Trophoblast cell (in vitro differentiated cells and primary cell): Measurements from ENCODE around the gene EPHA6. TPM values are rescaled to one million over a fixed set of nuclear protein-coding genes. Genes with fewer than 3 reads are reported as not detected.
A peak's percentile ranks its signal among the peaks of the same experiment; 100 is the strongest.

Source experiments
- DNase-seq, 2 donors: peaks; one replicate each; pipeline ENCODE4 v3.0.0-alpha.2; 2016
- H2AFZ ChIP-seq: 2 replicates; pipeline ENCODE4 v1.6.1; 2013; ENCODE audit warnings: low read length, moderate library complexity, mild to moderate bottlenecking; ENCODE audit not compliant: insufficient read depth, poor library complexity
- H2AK5ac ChIP-seq: 2 replicates; pipeline ENCODE4 v1.6.1; 2013; ENCODE audit warnings: mild to moderate bottlenecking, low read length
- H2BK120ac ChIP-seq: 2 replicates; pipeline ENCODE4 v1.6.1; 2013; ENCODE audit warnings: low read length, mild to moderate bottlenecking, moderate library complexity; ENCODE audit not compliant: insufficient read depth, poor library complexity
- H2BK12ac ChIP-seq: 2 replicates; pipeline ENCODE4 v1.6.1; 2013; ENCODE audit warnings: mild to moderate bottlenecking, low read length, moderate library complexity
- H2BK5ac ChIP-seq: 2 replicates; pipeline ENCODE4 v1.6.1; 2013; ENCODE audit warnings: low read length, low read depth, moderate library complexity, mild to moderate bottlenecking; ENCODE audit not compliant: poor library complexity
- H3K14ac ChIP-seq: 2 replicates; pipeline ENCODE4 v1.6.1; 2013; ENCODE audit warnings: mild to moderate bottlenecking, low read length
- H3K18ac ChIP-seq: 2 replicates; pipeline ENCODE4 v1.6.1; 2013; ENCODE audit warnings: mild to moderate bottlenecking, low read length
- H3K23ac ChIP-seq: 2 replicates; pipeline ENCODE4 v1.6.1; 2013; ENCODE audit warnings: low read length
- H3K27ac ChIP-seq: 2 replicates; pipeline ENCODE4 v1.5.1; 2013; ENCODE audit warnings: low read depth, mild to moderate bottlenecking, inconsistent platforms, low read length, moderate library complexity
- H3K27me3 ChIP-seq: 2 replicates; pipeline ENCODE4 v1.6.1; 2013; ENCODE audit warnings: inconsistent platforms, mild to moderate bottlenecking, low read length, moderate library complexity; ENCODE audit not compliant: insufficient read depth
- H3K36me3 ChIP-seq, 2 experiments: 1 replicate in 1 of 2; 2 replicates in 1 of 2; pipeline ENCODE4 v1.6.1; 2013; ENCODE audit warnings: low read length in 2 of 2, mild to moderate bottlenecking in 2 of 2, moderate library complexity in 1 of 2; ENCODE audit not compliant: insufficient read depth in 2 of 2, control insufficient read depth in 1 of 2
- H3K4ac ChIP-seq: 2 replicates; pipeline ENCODE4 v1.6.1; 2013; ENCODE audit warnings: low read depth, mild to moderate bottlenecking, low read length, moderate library complexity
- H3K4me1 ChIP-seq, 2 experiments: 1 replicate in 1 of 2; 2 replicates in 1 of 2; pipeline ENCODE4 v1.6.1; 2013; ENCODE audit warnings: low read length in 2 of 2, mild to moderate bottlenecking in 2 of 2, moderate library complexity in 1 of 2; ENCODE audit not compliant: insufficient read depth in 2 of 2, control insufficient read depth in 1 of 2
- H3K4me2 ChIP-seq: 2 replicates; pipeline ENCODE4 v1.6.1; 2013; ENCODE audit warnings: inconsistent platforms, mild to moderate bottlenecking, low read length, moderate library complexity
- H3K4me3 ChIP-seq: 2 replicates; pipeline ENCODE4 v1.5.1; 2013; ENCODE audit warnings: mild to moderate bottlenecking, low read depth, low read length, inconsistent platforms
- H3K79me1 ChIP-seq: one replicate; pipeline ENCODE4 v1.6.1; 2013; ENCODE audit warnings: low read length
- H3K79me2 ChIP-seq: 2 replicates; pipeline ENCODE4 v1.6.1; 2013; ENCODE audit warnings: low read length, mild to moderate bottlenecking; ENCODE audit not compliant: control insufficient read depth, insufficient read depth, poor library complexity
- H3K9ac ChIP-seq: 2 replicates; pipeline ENCODE4 v1.6.1; 2013; ENCODE audit warnings: mild to moderate bottlenecking, low read length
- H3K9me3 ChIP-seq: 2 replicates; pipeline ENCODE4 v1.6.1; 2013; ENCODE audit warnings: low read depth, mild to moderate bottlenecking, control low read depth, inconsistent platforms, low read length; ENCODE audit not compliant: insufficient read depth
- H4K12ac ChIP-seq: 2 replicates; pipeline ENCODE4 v1.6.1; 2013; ENCODE audit warnings: low read depth, mild to moderate bottlenecking, low read length, moderate library complexity
- H4K8ac ChIP-seq: 2 replicates; pipeline ENCODE4 v1.6.1; 2013; ENCODE audit warnings: low read depth, mild to moderate bottlenecking, low read length, moderate library complexity
- H4K91ac ChIP-seq: one replicate; pipeline ENCODE4 v1.6.1; 2013; ENCODE audit warnings: low read depth, mild to moderate bottlenecking, low read length, moderate library complexity
- WGBS: extraction: QIAGEN DNeasy Blood & Tissue Kit; methylation state at CpG from one replicate; pipeline ENCODE4 v1.1.7; 2013; ENCODE audit warnings: missing lambda C conversion rate; ENCODE audit not compliant: insufficient read length, insufficient coverage; ENCODE audit errors: extremely low coverage; 5-methylcytosine and 5-hydroxymethylcytosine counted together
- polyA plus RNA-seq: library from polyadenylated mRNA; stranded (reverse); fragments of 200-250 nt; gene quantifications from 2 replicates; pipeline ENCODE4 v1.2.3, GENCODE V29; 2013

EPHA6 gene
- 0.05 and 0.06 TPM in 2 replicates for polyA plus RNA-seq

GRCh38 chr3:96813820-96814650 is at the start of gene EPHA6:
EPHA6 (plus strand) TSS chr3:96814594.
- no peak within 1 kb of the TSS for H2BK5ac ChIP-seq

GRCh38 chr3:96776818-96777217 is 37.6 kb upstream of the EPHA6 start:
- Histone ChIP-seq H4K8ac (no peak overlapping the region), H3K36me3 (no peaks in the 10 kb centered on the region), H3K79me2 (no peaks in the 10 kb centered on the region), H2AFZ (no peak overlapping the region), H2BK120ac (no peak overlapping the region), H3K9ac (no peak overlapping the region), H4K12ac (no peak overlapping the region), H3K14ac (no peak overlapping the region), H4K91ac (no peak overlapping the region), H3K27ac (no peak overlapping the region), H3K79me1 (no peaks in the 10 kb centered on the region), H2BK5ac (no peak overlapping the region), H3K4me1 (no peaks in the 10 kb centered on the region), H3K23ac (no peak overlapping the region), H2BK12ac (no peak overlapping the region), H3K9me3 (peaks cover 1% of the 10 kb centered on the region), H2AK5ac (no peak overlapping the region), H3K18ac (no peak overlapping the region), H3K27me3 (no peaks in the 10 kb centered on the region), H3K4me3 (no peak overlapping the region), H3K4ac (no peak overlapping the region), H3K4me2 (no peak overlapping the region)
- no CpG with 5 or more reads among the region's 43 CpGs for WGBS
- DNase-seq = no peak

More at GRCh38 chr3:96813820-96814650, at the start of gene EPHA6:
- Histone ChIP-seq H3K79me1 (no peaks in the 10 kb centered on the region), H3K4me3 (peak within 1 kb of the TSS; percentile 80), H2AFZ (peak within 1 kb of the TSS; percentile 69), H3K4me1 (peaks cover 4 to 7% of the 10 kb centered on the region in 2 experiments), H3K4me2 (peak within 1 kb of the TSS; percentile 96), H3K36me3 (no peaks in the 10 kb centered on the region), H2AK5ac (no peak within 1 kb of the TSS), H3K14ac (no peak within 1 kb of the TSS), H3K27me3 (peaks cover 20% of the 10 kb centered on the region), H3K9me3 (peaks cover 2% of the 10 kb centered on the region), H3K27ac (no peak within 1 kb of the TSS), H2BK12ac (no peak within 1 kb of the TSS), H4K8ac (peak within 1 kb of the TSS; percentile 11), H4K91ac (no peak within 1 kb of the TSS), H3K9ac (peak within 1 kb of the TSS; percentile 41), H2BK120ac (no peak within 1 kb of the TSS), H4K12ac (peak within 1 kb of the TSS; percentile 46), H3K18ac (no peak within 1 kb of the TSS), H3K4ac (no peak within 1 kb of the TSS), H3K23ac (no peak within 1 kb of the TSS), H3K79me2 (no peaks in the 10 kb centered on the region)
- no CpG with 5 or more reads among the region's 83 CpGs for WGBS
- peak; percentile 6 to 42 for DNase-seq

GRCh38 chr3:96779810-96780209 is 34.6 kb upstream of the EPHA6 start:
- Histone ChIP-seq H3K9me3 (peaks cover 1% of the 10 kb centered on the region), H2BK12ac (no peak overlapping the region), H4K8ac (no peak overlapping the region), H2AK5ac (no peak overlapping the region), H3K14ac (no peak overlapping the region), H2AFZ (no peak overlapping the region), H3K27me3 (no peaks in the 10 kb centered on the region), H3K23ac (no peak overlapping the region), H3K79me1 (no peaks in the 10 kb centered on the region), H3K36me3 (no peaks in the 10 kb centered on the region), H3K9ac (no peak overlapping the region), H3K4me3 (no peak overlapping the region), H2BK120ac (no peak overlapping the region), H3K27ac (no peak overlapping the region), H4K12ac (no peak overlapping the region), H3K4me2 (no peak overlapping the region), H3K79me2 (no peaks in the 10 kb centered on the region), H3K18ac (no peak overlapping the region), H2BK5ac (no peak overlapping the region), H4K91ac (no peak overlapping the region), H3K4me1 (no peaks in the 10 kb centered on the region), H3K4ac (no peak overlapping the region)
- DNase-seq = no peak
- WGBS = no CpG with 5 or more reads among the region's 6 CpGs

- H3K27ac ChIP-seq = no peak overlapping the region
- no peaks in the 10 kb centered on the region for H3K27me3 ChIP-seq
- no peaks in the 10 kb centered on the region for H3K36me3 ChIP-seq
- no peak overlapping the region for H4K8ac ChIP-seq
- no peak overlapping the region for H2BK5ac ChIP-seq
- no peak overlapping the region for H2BK12ac ChIP-seq
- no peak overlapping the region for H3K9ac ChIP-seq
- H2AK5ac ChIP-seq = no peak overlapping the region
- H3K4me2 ChIP-seq = no peak overlapping the region
- no peak overlapping the region for H3K4ac ChIP-seq
- H4K91ac ChIP-seq = no peak overlapping the region
- H3K4me1 ChIP-seq = no peaks in the 10 kb centered on the region
- no peak overlapping the region for H2BK120ac ChIP-seq
- H3K9me3 ChIP-seq = no peaks in the 10 kb centered on the region
- H3K79me2 ChIP-seq = no peaks in the 10 kb centered on the region
- no peak overlapping the region for H3K14ac ChIP-seq
- no peak for DNase-seq
- no peaks in the 10 kb centered on the region for H3K79me1 ChIP-seq
- H3K18ac ChIP-seq = no peak overlapping the region
- no peak overlapping the region for H2AFZ ChIP-seq
- no CpG with 5 or more reads among the region's 5 CpGs for WGBS
- H3K23ac ChIP-seq = no peak overlapping the region
- no peak overlapping the region for H4K12ac ChIP-seq
- H3K4me3 ChIP-seq = no peak overlapping the region
Measured at GRCh38 chr3:96796101-96796500, 18.3 kb upstream of the EPHA6 start.
